ENCODE results near the gene ADAMTS17. TPM values are rescaled to one million over a fixed set of nuclear protein-coding genes. Genes with fewer than 3 reads are reported as not detected.

Gene ADAMTS17
- polyA plus RNA-seq, 2 of the 4 experiments (the other 2 are of a cell fraction) = 0.05 TPM; not detected in 1

DNA sequence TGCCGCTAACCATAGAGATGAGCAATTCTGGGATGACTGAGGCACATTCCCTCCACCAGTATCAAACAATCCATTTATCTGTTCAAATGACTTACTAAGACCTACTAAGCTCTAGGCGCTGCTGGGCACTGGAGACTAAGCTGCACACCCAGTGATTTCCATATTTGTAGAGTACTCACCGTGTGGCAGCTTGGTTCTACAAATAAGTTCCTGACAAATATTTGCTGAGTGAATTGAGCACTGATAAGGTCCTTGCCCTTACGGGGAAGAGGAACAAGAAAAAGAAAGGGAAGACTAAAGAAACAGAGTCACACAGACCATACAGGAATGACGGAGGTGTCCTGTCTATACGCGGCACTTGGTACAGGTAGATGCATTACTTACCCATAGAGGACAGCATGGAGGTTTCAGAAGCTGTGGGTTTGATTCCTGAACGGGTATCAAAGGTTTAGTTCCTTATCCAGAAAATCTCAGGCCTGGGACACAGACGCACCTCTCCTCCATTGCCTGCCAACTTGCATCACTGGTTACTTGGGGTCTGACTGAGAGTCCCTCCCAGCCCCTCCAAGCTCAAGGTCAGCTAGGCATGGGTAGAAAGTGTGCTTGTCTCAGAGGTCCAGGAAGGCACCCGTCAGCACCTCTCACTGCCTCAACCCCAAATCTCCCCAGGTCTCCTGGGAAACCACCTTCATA lies 310.0 kb downstream of the ADAMTS17 start:
- CTCF ChIA-PET = interaction anchor here (1.0 kb wide), 1 partner anchor 11 kb away, joined by 3 read pairs; no protein-coding TSS in a partner anchor
- no peak for TF ChIP-seq MYC (IDR thresholded peaks at IDR 0.05; ENCODE audit: borderline replicate concordance, low read length)
- TF ChIP-seq FOSB (CRISPR knock-in tag; IDR thresholded peaks at IDR 0.05) = no peak
- TF ChIP-seq KDM1A (IDR thresholded peaks at IDR 0.05; ENCODE audit: low read depth) = no peak
- TF ChIP-seq SMC3 (IDR thresholded peaks at IDR 0.05) = no peak
- TF ChIP-seq HEYL (CRISPR knock-in tag; IDR thresholded peaks at IDR 0.05) = no peak
- no peak for TF ChIP-seq ZSCAN20 (CRISPR knock-in tag; IDR thresholded peaks at IDR 0.05)
- TF ChIP-seq, protein P1, sequence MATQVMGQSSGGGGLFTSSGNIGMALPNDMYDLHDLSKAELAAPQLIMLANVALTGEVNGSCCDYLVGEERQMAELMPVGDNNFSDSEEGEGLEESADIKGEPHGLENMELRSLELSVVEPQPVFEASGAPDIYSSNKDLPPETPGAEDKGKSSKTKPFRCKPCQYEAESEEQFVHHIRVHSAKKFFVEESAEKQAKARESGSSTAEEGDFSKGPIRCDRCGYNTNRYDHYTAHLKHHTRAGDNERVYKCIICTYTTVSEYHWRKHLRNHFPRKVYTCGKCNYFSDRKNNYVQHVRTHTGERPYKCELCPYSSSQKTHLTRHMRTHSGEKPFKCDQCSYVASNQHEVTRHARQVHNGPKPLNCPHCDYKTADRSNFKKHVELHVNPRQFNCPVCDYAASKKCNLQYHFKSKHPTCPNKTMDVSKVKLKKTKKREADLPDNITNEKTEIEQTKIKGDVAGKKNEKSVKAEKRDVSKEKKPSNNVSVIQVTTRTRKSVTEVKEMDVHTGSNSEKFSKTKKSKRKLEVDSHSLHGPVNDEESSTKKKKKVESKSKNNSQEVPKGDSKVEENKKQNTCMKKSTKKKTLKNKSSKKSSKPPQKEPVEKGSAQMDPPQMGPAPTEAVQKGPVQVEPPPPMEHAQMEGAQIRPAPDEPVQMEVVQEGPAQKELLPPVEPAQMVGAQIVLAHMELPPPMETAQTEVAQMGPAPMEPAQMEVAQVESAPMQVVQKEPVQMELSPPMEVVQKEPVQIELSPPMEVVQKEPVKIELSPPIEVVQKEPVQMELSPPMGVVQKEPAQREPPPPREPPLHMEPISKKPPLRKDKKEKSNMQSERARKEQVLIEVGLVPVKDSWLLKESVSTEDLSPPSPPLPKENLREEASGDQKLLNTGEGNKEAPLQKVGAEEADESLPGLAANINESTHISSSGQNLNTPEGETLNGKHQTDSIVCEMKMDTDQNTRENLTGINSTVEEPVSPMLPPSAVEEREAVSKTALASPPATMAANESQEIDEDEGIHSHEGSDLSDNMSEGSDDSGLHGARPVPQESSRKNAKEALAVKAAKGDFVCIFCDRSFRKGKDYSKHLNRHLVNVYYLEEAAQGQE (IDR thresholded peaks at IDR 0.05) = no peak
- TF ChIP-seq, protein P2, sequence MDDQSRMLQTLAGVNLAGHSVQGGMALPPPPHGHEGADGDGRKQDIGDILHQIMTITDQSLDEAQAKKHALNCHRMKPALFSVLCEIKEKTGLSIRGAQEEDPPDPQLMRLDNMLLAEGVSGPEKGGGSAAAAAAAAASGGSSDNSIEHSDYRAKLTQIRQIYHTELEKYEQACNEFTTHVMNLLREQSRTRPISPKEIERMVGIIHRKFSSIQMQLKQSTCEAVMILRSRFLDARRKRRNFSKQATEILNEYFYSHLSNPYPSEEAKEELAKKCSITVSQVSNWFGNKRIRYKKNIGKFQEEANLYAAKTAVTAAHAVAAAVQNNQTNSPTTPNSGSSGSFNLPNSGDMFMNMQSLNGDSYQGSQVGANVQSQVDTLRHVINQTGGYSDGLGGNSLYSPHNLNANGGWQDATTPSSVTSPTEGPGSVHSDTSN (IDR thresholded peaks at IDR 0.05) = no peak
- no peak for TF ChIP-seq HDAC2 (IDR thresholded peaks at IDR 0.05)
- TF ChIP-seq, protein P3, sequence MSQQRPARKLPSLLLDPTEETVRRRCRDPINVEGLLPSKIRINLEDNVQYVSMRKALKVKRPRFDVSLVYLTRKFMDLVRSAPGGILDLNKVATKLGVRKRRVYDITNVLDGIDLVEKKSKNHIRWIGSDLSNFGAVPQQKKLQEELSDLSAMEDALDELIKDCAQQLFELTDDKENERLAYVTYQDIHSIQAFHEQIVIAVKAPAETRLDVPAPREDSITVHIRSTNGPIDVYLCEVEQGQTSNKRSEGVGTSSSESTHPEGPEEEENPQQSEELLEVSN (IDR thresholded peaks at IDR 0.05; ENCODE audit: borderline replicate concordance, low read depth) = no peak
- no peak for ATAC-seq

DNA sequence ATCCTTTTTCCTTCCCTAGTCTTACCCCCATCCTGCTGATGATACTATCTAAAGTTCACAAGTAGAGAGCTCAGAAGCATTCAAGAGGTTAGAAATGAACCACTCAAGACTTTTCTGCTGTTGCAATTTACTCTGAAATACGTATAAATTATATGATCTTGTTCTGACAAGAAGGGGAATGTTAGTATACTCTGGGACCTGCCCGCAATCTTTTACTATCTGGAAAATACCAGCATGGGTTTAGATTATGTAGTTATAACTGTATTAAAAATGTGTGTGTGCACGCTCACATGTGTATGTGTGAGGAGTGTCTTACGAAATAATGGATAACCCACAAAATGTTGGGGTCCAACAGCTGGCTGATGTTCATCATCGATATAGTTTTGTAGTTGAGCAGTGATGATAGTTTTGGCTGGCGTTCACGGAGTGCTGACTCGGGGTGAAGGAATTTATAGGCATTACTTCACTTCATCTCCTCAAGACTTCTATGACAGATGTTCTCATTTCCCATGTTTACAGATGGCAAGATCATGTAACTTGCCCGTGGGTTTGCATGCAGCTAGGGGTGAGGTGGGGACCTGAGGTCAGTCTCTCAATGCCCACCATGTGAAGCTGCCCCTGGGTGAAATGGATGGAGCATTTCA lies 311.1 kb downstream of the ADAMTS17 start:
- no peak overlapping the region for H3K4me2 ChIP-seq
- FAIRE-seq (no peak), ATAC-seq (no peak), DNase-seq (ENCODE audit: low read depth in 1 of 2, low spot score in 1 of 2) (no peak)
- H3K27ac ChIP-seq = no peak overlapping the region
- POLR2A ChIA-PET = no interaction called here
- H3K9me3 ChIP-seq = peaks cover 20% of the 10 kb centered on the region
- CTCF ChIA-PET = interaction anchor here (0.7 to 1.1 kb wide), 2 partner anchors 11 to 133 kb away, joined by 3 to 5 read pairs; no protein-coding TSS in a partner anchor
- H3K4me1 ChIP-seq = no peaks in the 10 kb centered on the region
- WGBS (ENCODE audit: missing lambda C conversion rate) = 10% methylated on average over 9 of the region's 9 CpGs
- H3K4me3 ChIP-seq = no peak overlapping the region
- TF ChIP-seq ZFP36 (IDR thresholded peaks at IDR 0.05; ENCODE audit: borderline replicate concordance, partially characterized antibody) = no peak

More for the DNA sequence above, 310.0 kb downstream of the ADAMTS17 start:
- 47% methylated on average over 10 of the region's 10 CpGs for WGBS (ENCODE audit: missing lambda C conversion rate)
- no peak overlapping the region for H3K4me2 ChIP-seq
- no peaks in the 10 kb centered on the region for H3K4me1 ChIP-seq
- no peak overlapping the region for H3K4me3 ChIP-seq
- FAIRE-seq (no peak), DNase-seq (ENCODE audit: low read depth in 1 of 2, low spot score in 1 of 2) (no peak)
- POLR2A ChIA-PET = no interaction called here
- no peak overlapping the region for H3K27ac ChIP-seq
- H3K9me3 ChIP-seq = peaks cover 16% of the 10 kb centered on the region

DNA sequence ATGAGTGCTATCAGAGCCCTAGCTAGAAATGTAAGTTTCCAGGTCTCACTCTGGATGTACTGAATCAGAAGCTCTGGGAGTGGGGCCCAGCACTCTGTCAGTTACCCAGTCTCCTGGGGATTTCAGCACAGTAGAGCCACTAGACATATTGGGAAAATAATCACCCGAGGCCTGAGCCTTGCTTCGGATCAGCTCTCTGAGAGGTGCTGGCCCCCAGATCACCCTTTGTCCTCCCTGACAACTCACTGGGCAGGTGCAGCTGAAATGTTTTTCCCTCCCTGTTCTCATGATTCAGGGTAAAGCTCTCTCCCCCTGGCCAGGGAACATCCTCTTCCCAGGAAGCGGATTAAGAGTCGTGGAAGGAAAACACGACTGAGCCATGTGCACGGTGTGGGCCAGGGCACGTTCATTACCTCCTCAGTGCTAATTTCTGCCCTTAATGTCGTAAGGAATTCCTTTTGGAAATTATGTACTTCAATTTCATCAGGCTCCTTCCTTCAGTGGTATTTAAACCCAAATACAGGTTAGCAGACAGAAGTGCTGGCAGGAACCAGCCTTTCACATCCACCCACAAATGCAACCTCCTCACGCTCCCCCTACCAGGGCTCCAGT lies 311.8 kb downstream of the ADAMTS17 start:
- no peak for FAIRE-seq
- no peak for ATAC-seq
- Histone ChIP-seq H3K4me2 (no peak overlapping the region), H3K4me3 (no peak overlapping the region), H3K9me3 (peaks cover 20% of the 10 kb centered on the region), H3K27ac (no peak overlapping the region), H3K4me1 (no peaks in the 10 kb centered on the region)
- WGBS (ENCODE audit: missing lambda C conversion rate) = 16% methylated on average over 9 of the region's 9 CpGs
- ChIA-PET POLR2A (no interaction called here), CTCF (interaction anchor here (1.1 kb wide), 1 partner anchor 11 kb away, joined by 5 read pairs; no protein-coding TSS in a partner anchor)
- TF ChIP-seq CBX2 (IDR thresholded peaks at IDR 0.05; ENCODE audit: borderline replicate concordance, low read depth) = no peak
- no peak for TF ChIP-seq CBX8 (IDR thresholded peaks at IDR 0.05)
- no peak for TF ChIP-seq HOXB5 (CRISPR knock-in tag; IDR thresholded peaks at IDR 0.05)
- TF ChIP-seq, protein P3 (IDR thresholded peaks at IDR 0.05; ENCODE audit: borderline replicate concordance, low read depth) = no peak
- TF ChIP-seq TFCP2L1 (CRISPR knock-in tag; IDR thresholded peaks at IDR 0.05) = no peak
- TF ChIP-seq RAD21 (conservative IDR thresholded peaks at IDR 0.05 in 1 of 2, IDR thresholded peaks at IDR 0.05 in 1 of 2) = no peak
- TF ChIP-seq PHF8 (IDR thresholded peaks at IDR 0.05; ENCODE audit: borderline replicate concordance, low read depth) = no peak
- TF ChIP-seq, protein P4, sequence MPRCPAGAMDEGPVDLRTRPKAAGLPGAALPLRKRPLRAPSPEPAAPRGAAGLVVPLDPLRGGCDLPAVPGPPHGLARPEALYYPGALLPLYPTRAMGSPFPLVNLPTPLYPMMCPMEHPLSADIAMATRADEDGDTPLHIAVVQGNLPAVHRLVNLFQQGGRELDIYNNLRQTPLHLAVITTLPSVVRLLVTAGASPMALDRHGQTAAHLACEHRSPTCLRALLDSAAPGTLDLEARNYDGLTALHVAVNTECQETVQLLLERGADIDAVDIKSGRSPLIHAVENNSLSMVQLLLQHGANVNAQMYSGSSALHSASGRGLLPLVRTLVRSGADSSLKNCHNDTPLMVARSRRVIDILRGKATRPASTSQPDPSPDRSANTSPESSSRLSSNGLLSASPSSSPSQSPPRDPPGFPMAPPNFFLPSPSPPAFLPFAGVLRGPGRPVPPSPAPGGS (IDR thresholded peaks at IDR 0.05) = no peak
- TF ChIP-seq GATA3 (IDR thresholded peaks at IDR 0.05; ENCODE audit: borderline replicate concordance) = no peak
- TF ChIP-seq RCOR1 (IDR thresholded peaks at IDR 0.05; ENCODE audit: low read depth, low read length) = no peak
- no peak for TF ChIP-seq CHD2 (IDR thresholded peaks at IDR 0.05; ENCODE audit: low read length, partially characterized antibody)
- DNase-seq (ENCODE audit: low read depth in 1 of 2, low spot score in 1 of 2) = no peak

All from A549 (cell line).